ENCODE data around the gene KLRC4. TPM values are rescaled to one million over a fixed set of nuclear protein-coding genes. Genes with fewer than 3 reads are reported as not detected.
A peak's percentile ranks its signal among the peaks of the same experiment; 100 is the strongest.

Gene KLRC4
- total and polyA plus RNA-seq, 10 of the 15 experiments (the other 5 are each of a cell fraction or from before 2014, with no cell fraction given): 0.07 to 0.34 TPM; not detected in 8

GRCh38 chr12:10392394-10392930 is 17.1 kb downstream of the KLRC4 start (continued):
- no peak for TF ChIP-seq ZBTB4 (CRISPR knock-in tag; IDR thresholded peaks at IDR 0.05)
- no peak for TF ChIP-seq MEF2A (IDR thresholded peaks at IDR 0.05; ENCODE audit: insufficient read depth, low read depth, low read length)
- no peak for TF ChIP-seq NR2C2 (IDR thresholded peaks at IDR 0.05; ENCODE audit: borderline replicate concordance, control insufficient read depth, insufficient read length, low read depth)
- TF ChIP-seq KLF5 (IDR thresholded peaks at IDR 0.05; ENCODE audit: partially characterized antibody): no peak
- no peak for TF ChIP-seq ZNF217 (IDR thresholded peaks at IDR 0.05)
- TF ChIP-seq MAX (IDR thresholded peaks at IDR 0.05; ENCODE audit: low read depth, low read length): no peak
- no peak for TF ChIP-seq YY1 (IDR thresholded peaks at IDR 0.05; ENCODE audit: low read depth, low read length)
- 0 out of 4 replicates have a peak, but pooled peaks of 1 of the 2 experiments have one; percentile 29 for TF ChIP-seq ETV6 (conservative IDR thresholded peaks at IDR 0.05 in 1 of 2, IDR thresholded peaks at IDR 0.05 in 1 of 2; ENCODE audit: borderline replicate concordance in 1 of 2, low read depth in 1 of 2)
- TF ChIP-seq CUX1 (IDR thresholded peaks at IDR 0.05; ENCODE audit: insufficient replicate concordance, low read depth, low read length): no peak
- TF ChIP-seq PAX8 (IDR thresholded peaks at IDR 0.05): no peak
- no peak for TF ChIP-seq SUPT20H (IDR thresholded peaks at IDR 0.05; ENCODE audit: borderline replicate concordance, control insufficient read depth, low read depth, low read length)
- 0 out of 2 replicates have a peak, but pooled peaks have one; percentile 9 for TF ChIP-seq RAD21 (IDR thresholded peaks at IDR 0.05; ENCODE audit: insufficient read depth, low read depth, low read length)
- TF ChIP-seq ZNF24 (IDR thresholded peaks at IDR 0.05): no peak
- no peak for TF ChIP-seq ZBTB33 (IDR thresholded peaks at IDR 0.05)
- peak; percentile 59 for TF ChIP-seq SKIL (IDR thresholded peaks at IDR 0.05; ENCODE audit: low read depth, poor library complexity, severe bottlenecking)
- TF ChIP-seq ATF7 (IDR thresholded peaks at IDR 0.05; ENCODE audit: low read depth): peak; percentile 46
